IPS-11a (cell line): ENCODE measurements around the gene ETV7.

Experiments
- H3K4me3 ChIP-seq: one replicate; pipeline ENCODE4 v1.5.1; 2013; ENCODE audit warnings: low read depth, low read length, control low read depth

Gene ETV7

DNA sequence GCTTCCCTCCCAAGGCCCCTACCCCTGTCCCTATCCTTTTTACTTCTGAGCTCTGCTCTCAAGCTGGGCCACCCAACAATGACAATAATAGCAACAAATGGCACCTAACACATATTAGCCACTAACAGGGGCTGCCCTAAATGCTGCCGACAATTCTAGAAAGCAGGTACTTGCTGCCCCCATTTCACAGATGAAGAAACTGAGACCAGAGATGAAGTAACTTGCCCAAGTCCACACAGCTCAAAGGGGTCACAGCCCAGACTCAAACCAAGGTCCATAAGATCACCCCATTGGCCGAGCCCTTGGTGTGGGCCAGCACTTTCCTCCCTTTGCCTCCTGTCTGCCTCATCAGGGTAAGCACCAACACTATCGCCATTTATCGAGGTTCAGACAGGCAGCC lies 62.8 kb downstream of the ETV7 start:
- H3K4me3 ChIP-seq = no peak overlapping the region

DNA sequence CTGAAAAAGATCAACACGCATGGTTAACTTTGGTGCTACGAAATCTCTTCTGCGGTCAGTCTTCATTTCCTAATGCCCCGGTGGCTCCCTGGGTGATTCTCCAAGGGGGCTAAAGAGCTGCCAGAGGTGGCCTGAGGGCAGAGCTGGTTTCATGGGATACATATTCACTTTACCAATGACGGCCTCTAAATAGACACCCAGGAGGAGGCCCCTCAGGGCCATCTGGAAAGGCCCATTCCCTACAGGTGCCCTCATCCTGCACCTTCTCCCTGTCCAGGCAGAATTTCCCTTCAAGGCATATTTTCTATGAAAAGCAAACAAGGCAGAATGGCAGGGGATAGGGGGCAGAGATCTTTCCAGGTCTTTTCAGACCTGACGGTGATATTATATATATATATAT lies 63.3 kb downstream of the ETV7 start:
- no peak overlapping the region for H3K4me3 ChIP-seq

DNA sequence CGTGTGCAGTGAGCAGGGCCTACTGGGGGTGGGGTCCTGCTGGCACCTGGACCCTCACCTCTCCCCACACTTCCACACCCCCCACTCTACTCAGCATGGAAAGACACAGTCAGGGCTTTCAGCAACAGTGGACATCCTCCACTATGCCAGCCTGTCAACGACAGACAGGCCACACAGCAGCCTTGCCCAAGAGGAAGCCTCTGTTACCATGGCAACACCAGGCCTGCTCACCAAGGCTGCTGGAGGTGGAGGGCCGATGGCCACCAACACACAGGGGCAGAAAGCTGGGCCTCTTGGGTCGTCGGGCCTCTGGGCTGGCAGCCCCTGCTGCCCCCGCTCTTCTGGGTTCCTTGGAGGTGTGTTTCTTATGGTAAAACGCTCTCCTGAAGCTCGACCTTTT lies 64.4 kb downstream of the ETV7 start:
- no peak overlapping the region for H3K4me3 ChIP-seq

DNA sequence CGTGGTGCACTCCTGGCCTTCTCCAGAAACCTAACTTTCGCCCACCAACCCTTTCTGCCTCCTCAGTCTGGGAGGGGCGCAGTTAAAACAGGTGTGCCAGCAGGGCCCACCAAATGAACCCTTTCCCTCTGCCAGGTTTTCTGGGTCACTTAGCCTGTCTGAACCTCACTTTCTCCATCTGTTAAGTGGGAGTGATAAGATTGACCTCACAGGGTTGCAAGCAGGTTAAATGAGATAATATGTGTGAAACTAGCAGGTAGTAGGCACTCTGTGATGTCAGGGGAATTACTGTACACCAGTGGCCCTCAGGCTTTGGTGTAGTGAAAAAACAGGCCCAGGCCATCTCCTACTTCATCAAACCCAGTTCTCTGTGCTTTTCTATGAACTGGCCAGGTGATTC lies 64.9 kb downstream of the ETV7 start:
- no peak overlapping the region for H3K4me3 ChIP-seq

DNA sequence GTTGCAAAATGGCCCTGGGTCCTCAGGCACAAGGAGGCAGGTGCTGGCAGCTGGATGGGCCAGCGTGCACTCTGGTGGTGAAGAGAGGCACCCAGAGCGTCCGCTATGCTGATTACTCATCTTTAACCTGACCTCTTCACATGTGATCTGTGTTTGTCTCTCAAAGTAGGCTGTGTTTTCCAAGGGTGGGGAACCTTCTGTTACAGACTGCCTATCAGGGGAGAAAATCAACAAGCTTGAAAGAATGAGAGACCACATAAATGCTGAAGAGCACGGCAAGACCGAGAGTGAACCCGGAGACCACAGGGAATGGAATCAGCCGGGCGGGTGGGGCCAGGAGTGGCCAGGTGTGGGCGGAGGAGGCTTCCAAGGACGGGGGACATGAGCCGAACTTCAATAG lies 67.0 kb downstream of the ETV7 start:
- no peak overlapping the region for H3K4me3 ChIP-seq

DNA sequence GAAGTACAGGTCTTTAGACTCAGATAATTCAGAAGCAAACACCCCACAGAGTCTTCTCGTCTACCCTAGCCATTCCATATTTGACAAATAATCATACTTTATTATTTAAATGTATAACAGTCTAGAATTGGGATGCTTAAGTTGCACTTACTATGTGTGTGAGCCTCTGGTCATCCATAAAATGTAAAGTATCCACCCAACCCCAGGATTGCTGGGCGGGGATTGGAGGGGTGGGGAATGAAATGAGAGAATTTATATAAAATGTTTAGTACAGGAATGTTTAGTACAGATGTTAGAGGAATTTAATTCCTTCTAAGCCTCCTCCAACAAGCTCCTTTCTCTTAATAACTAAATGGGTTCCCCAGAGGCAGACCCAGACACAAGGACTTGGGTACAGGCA lies 67.6 kb downstream of the ETV7 start:
- H3K4me3 ChIP-seq = no peak overlapping the region

DNA sequence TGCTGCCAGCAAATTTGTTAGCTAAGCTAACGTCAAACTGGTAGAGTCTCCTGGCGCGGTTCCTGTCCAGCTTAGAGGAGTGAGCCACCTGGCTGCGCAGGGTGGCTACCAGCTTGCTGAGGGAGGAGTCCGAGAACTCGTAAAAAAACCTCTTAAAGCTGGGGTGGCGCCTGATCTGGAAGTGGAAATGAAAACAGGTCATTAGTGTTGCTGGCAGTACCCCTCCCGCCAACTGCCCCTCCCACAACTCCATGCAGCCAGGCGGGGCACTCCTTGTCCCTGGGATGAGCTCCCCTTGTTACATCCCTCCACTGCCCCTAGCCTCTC lies 68.1 kb downstream of the ETV7 start:
- H3K4me3 ChIP-seq = no peak overlapping the region

DNA sequence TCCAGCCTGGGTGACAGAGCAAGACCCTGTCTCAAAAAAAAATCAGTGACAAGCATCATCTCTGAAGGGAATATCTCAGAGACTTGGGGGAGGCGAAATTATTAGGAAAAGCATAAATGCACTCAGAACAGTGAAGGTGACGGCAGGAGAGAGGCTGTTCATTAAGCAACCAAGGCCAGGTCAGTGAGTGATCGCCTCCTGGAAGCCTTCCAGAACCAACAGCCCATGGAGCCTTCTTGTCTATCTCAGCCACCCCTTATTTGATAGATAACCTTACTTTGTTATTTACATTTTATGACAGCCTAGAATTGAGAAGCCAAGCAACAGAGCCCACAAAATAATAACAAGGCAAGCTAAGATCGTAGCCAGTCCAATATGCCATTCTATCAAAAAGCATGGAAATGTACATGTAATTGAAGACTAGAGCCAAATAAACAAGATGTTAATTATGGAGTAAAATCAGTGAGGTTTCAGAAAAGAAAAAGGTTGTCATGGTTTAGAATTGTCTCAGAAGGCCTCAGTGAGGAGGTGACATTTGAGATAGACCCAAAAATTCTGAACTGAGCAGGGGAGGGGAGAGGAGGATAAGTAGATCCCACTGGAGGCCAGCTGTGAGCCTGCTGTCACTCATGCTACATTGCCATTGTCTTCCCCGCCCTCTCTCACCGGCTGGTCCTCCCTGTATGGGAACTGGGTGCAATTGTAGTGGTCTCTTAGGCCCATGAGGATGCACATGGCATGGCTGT lies 68.6 kb downstream of the ETV7 start:
- no peak overlapping the region for H3K4me3 ChIP-seq

DNA sequence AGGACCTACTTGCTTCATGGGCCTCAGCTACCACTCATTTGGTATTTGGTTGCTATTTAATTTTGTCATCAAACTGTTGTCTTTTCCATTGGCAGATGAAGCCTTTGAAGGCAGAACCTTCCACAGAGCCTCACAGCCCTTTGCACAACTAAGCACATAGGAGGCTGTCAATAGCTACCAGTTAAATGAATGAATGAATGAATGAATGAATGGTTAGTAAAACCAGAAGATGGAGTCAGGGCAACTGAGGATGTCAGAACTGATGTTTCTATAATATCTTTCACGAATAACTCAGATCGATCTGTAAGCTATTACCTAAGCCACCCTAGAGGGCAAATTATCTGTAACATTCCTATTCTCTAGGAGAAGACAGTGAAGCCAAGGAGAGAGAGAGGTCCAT lies 69.8 kb downstream of the ETV7 start:
- H3K4me3 ChIP-seq = no peak overlapping the region
